Activated CD8-positive, alpha-beta memory T cell treated with anti-CD3 and anti-CD28 coated beads for 24 hours (primary cell): ENCODE results near the gene OTOGL.

ENCODE experiments used
- DNase-seq: peaks from one replicate; pipeline ENCODE4 v3.0.0-alpha.2; 2020

OTOGL gene

DNA sequence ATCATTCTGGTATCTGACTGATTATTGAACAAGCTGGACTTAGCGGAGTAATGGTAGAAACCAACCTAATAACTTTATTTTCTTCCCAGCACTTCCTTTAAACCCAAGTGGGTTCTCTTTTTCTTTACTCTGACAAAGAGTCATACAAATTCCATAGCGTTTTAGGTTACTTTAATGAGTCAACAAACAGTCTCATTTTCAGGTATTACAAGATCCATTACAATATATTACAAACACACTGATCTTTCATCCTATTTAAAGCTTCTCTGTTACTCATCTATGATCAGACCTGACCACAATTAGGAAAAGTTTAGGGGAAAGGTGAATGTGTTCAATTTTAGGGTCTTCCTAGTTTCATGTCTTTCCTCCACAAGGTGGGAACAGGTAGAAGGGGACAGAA lies 305.3 kb downstream of the OTOGL start:
- DNase-seq: no peak

DNA sequence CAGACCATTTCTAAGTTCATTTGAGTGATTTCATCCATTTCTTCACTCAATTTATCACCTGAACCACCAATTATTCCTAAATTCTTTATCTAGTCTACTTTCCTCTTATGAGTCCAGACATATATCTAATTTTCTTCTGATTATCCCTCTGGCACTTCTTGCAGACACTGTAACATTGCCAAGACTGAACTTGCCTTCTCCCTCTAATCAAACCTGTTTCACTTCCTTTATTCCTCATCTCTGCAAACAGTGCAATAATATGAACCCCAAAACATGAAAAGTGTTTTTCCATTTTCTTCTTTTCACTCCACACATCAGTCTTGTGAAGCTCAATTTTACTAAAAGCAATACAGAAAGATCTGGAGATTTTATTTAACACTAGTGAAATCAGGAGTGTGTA lies 306.9 kb downstream of the OTOGL start:
- DNase-seq: no peak

- DNase-seq: no peak
These were observed 312.4 kb downstream of the OTOGL start for GRCh38 chr12:80411787-80412186.

DNA sequence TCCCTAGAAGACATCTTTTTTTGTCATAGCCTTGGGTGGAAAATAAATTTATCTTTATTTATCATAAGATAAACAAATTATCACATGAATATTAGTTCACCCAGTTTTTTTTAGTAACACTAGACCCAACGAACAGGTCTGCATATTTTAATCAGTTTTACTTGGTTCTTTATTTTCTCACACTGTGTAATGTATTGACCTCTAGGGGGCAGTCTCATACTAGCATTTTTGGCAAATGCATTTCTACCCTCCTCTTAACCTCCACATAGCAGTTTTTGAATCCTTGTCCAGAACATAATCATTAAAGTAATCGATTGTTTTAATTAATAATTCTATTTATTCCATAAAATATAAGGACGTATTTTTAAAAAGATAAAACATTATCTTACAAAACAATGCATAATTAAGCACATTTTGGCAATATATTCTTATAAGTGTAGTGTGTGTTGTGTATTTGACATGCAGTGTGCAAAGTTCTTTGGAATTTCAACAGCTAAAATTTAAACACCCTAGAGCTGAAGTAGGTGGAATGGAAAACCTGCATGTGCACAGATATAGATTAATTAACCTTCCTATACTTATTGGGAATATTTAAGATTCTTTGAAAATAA lies 313.1 kb downstream of the OTOGL start:
- DNase-seq: no peak

DNA sequence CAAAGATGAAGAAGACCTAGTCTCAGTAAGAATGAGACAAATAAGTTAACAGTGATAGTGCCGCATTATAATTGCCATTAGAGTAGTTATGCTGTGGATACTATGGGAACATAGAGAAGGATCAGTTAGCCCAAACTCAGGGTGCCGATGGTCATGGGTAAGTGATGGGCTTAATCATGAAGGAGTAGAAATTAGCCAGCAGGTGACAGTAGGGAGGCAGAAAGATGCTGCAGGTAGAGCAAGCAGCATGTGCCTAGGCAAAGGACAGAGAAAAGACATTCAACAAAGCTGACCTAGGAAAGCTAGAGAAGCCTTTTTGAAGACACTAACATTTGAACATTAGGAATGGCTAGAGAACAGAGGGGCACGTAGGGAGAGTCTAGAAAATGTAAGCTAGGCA lies 314.1 kb downstream of the OTOGL start:
- DNase-seq: no peak

- DNase-seq: no peak
These were observed 316.1 kb downstream of the OTOGL start for GRCh38 chr12:80415466-80415865.

DNA sequence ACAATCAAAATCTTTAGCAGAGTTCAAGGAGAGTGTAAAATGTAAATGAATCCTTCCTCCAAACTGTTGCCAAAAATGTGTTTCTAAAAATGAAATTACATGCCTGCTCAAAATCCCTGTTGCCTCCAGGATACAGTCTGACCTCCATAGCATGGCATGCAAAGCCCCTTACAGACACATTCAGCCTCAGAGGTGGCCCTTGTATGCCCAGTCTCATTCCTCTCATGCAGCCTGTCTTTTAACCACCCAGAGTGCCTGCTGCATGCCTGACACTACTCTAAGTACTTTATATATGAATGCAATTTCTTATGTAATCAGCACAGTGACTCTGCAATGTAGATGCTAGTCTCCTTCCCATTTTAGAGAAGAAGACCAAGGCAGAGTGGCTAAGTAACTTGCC lies 320.3 kb downstream of the OTOGL start:
- no peak for DNase-seq

- no peak for DNase-seq
These were observed 320.7 kb downstream of the OTOGL start for GRCh38 chr12:80420075-80420474.

- no peak for DNase-seq
These were observed 323.2 kb downstream of the OTOGL start for GRCh38 chr12:80422550-80422949.
